HG03442 (cell line): ENCODE results near the gene MIA2.
"Not testable (repeated sequence)": the region's sequence is repeated elsewhere in the genome, so short reads cannot be mapped to it uniquely, and the experiment has no call there.

ENCODE experiments used
- ATAC-seq: cut with Tn5 transposase; IDR thresholded peaks from one replicate; pipeline ENCODE4 v1.9.1; 2021; ENCODE audit warnings: mild to moderate bottlenecking, moderate library complexity; ENCODE audit not compliant: unreplicated experiment

The MIA2 gene

DNA sequence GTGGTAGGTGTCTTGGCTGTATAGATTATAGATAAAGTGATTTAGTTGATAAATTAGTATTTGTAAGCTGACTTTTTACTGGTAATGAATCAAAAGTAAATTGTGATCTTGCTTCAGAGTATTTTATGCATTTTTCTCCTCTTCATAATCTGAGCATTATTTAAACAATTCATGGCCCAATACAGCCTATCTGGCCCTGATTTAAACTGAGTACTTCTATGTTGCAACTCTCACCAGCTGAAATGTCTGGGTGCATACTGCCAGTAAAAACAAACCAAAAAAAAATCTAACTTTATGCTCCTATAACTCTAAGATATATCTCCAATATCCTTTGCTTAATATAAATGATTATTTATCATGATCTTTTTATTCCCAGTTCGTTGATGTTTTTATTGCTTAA lies 86.6 kb downstream of the MIA2 start:
- ATAC-seq, result no peak

DNA sequence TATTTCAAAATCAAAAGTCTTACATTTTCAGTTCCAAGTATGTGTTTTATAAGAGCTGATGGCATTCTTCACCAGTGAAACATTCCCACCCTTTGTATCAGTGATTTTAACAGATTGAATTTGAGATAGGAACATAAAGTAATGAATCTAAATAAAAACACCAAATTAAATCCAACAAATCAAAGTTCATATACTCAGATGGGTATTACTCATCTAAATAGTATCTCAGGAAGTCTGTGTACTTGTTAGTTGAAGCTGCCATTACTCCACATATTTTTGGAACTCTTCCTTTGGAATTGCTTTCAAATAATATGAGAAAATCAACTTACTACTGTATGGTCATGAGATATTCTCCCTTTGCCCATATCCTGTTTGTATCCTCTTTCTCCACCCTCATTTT lies 89.1 kb downstream of the MIA2 start:
- ATAC-seq, result no peak

DNA sequence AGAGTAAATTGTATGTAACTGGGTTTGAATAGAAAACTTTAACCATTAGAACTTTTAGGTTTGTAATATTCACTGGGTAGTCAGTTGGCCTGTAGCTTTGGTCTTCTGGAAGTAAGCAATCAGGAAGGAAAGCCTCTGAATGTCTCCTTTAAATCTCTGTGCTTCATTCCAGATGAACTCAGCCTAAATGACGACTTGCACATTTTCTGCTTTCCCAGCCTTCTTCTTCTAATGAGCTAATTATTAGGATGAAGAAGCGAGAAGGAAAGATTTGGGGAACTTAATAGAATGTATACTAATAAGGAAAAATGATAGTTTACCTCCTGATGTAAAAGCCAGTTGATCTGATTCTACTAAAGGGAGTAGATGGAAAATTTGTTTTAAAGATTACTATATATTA lies 90.4 kb downstream of the MIA2 start:
- no peak for ATAC-seq

DNA sequence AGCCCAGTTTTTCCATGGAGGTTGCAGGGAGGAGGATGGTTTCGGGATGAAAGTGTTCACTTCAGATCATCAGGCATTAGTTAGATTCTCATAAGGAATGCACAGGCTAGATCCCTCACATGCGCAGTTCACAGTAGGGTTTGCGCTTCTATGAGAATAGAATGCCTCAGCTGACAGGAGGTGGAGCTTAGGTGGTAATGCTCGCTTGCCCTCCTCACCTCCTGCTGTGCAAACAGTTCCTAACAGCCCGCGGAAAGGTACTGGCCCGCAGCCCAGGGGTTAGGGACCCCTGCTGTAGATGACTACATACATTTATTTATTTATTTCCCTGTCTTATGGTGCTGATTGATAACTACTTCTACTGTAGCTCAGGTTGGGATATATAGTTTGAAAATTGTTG lies 105.3 kb downstream of the MIA2 start:
- ATAC-seq, result no peak

DNA sequence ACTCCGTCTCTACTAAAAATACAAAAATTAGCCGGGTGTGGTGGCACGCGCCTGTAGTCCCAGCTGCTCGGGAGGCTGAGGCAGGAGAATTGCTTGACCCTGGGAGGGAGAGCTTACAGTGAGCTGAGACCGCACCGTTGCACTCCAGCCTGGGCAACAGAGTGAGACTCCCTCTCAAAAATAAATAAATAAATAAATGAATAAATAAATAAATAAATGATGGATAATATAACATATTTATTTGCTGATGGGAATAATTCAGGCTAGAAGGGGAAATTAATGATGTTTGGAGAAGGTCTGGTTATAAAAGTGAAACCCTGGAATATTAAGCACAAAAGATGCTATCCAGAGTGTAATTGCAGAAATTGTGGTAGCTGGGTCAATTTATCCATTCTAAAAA lies 107.4 kb downstream of the MIA2 start:
- not testable (repeated sequence) for ATAC-seq

DNA sequence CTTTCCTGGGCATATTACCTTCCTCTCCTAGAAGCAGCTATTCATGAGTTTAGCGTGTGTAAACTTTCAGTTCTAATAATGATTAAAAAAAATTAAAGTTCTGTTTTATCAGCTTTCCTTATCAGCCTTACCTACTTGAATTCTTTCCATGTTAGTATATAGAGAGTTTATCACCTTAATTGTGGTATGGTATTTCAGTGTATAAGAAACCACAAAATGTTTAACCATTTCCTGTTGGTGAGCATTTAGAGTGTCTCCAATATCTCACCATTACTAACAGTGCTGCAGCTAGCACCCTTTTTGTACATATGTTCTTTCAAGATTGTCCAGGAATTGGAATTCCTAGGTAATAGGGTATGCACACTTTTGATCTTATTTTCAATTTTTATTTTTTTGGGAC lies 109.1 kb downstream of the MIA2 start:
- ATAC-seq, result no peak

DNA sequence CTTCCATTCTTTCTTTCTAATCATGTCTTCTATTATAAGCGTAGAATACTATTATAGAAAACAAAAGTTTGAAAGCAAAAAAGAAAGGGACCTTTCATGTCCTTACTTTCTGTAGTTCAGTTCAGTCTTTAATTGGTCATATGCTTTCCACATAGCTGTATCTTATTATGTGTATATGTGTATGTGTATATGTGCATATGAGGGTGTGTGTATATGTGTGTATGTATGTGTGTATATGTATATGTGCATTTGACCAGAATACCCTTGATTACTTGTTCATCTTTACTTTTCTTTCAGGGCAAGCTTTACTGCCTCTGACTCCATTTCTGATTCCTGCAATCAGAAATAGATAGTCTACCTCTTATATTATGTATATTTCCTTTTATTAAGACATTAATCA lies 109.9 kb downstream of the MIA2 start:
- ATAC-seq, result no peak

DNA sequence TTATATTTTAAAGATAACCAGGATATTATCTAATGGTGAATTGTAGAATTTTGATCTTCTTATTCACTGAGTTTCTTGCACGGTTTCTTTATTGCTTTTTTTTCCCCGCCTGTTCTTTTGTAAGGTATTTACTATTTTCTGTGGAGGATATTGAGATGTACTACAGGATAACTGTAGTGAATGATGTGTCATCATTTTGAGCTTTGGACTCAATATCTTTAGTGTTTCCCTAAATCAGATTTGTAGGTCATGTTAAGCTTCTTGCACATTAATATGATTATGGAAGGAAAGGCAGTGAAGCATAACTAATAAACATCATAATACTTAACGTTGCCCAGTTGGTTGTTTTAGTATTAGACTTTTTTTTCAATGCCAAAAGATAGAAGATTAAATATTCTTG lies 117.2 kb downstream of the MIA2 start:
- no peak for ATAC-seq

DNA sequence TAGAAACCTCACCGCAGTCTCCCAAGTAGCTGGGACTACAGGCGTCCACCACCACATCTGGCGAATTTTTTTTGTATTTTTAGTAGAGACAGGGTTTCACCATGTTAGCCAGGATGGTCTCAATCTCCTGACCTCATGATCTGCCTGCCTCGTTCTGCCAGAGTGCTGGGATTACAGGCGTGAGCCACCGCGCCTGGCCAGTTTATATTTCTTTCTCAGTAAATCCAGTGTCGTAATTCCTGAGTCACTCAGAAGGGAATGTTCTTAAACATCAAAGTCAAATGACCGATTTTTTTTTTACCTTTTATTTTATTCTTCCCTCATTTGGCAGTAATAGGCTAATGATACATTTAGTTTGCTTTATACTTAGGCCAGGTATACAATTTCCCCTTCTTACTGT lies 118.0 kb downstream of the MIA2 start:
- ATAC-seq, result no peak

DNA sequence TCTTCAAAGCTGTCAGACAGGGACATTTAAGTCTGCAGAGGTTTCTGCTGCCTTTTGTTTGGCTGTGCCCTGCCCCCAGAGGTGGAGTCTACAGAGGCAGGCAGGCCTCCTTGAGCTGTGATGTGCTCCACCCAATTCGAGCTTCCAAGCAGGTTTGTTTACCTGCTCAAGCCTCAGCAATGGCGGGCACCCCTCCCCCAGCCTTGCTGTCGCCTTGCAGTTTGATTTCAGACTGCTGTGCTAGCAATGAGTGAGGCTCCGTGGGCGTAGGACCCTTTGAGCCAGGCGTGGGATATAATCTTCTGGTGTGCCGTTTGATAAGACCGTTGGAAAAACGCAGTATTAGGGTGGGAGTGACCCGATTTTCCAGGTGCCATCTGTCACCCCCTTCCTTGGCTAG lies 125.4 kb downstream of the MIA2 start:
- ATAC-seq, result not testable (repeated sequence)

DNA sequence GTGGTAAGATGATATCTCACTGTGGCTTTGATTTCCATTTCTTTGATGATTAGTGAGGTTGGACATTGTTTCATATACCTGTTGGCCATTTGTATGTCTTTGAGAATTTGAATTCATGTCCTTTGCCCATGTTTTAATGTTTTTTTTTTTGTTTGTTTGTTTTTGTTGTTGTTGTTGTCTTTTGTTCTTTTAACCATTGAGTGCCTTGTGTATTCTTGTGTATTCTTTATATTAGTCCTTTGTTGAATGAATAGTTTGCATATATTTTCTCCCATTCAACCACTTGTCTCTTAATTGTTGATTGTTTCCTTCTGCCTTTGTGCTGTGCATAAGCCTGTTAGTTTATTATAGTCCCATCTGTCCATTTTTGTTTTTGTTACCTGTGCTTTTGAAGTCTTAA lies 126.6 kb downstream of the MIA2 start:
- ATAC-seq, result no peak

DNA sequence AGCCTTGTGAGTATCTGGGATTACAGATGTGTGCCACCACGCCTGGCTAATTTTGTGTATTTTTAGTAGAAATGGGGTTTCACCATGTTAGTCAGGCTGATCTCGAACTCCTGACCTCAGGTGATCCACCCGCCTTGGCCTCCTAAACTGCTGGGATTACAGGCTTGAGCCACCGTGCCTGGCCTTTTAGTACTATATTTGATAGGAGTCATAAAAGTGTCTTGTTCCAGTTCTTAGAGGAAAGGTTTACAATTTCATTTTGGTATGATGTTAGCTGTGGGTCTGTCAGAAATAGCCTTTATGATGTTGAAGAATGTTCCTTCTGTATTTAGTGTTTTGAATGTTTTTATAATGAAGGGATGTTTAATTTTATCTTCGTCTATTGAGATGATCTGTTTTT lies 127.8 kb downstream of the MIA2 start:
- ATAC-seq, result not testable (repeated sequence)

DNA sequence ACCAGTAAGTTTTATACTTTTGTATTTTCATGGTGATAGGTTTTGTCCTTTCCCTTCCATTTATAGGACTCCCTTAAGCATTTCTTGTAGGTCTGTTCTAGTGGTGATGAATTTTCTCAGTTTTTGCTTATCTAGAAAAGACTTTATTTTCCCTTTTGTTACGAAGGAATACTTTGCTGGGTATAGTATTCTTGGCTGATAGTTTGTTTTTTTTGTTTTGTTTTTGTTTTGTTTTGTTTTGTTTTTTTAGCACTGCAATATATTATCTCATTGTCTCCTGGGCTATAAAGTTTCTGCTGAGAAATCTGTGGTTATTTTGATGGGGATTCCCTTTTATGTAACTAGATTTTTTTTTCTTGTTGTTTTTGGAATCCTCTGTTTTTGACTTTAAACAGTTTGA lies 130.8 kb downstream of the MIA2 start:
- ATAC-seq, result no peak

DNA sequence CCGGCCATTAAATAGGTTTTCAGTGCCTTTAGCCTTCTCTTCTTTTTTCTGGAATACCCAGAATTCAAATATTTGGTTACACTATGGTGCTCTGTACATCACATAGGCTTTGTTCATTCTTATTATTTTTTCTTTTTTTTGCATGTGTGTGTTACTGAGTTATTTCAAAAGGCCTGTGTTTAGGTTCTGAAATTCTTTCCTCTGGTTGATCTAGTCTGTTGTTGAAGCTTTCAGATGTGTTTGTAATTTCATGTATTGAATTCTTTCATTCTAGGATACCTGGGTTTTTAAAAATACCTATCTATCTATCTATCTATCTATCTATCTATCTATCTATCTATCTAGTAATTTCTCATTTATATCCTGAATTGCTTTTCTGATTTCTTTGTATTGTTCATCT lies 131.6 kb downstream of the MIA2 start:
- ATAC-seq, result no peak

DNA sequence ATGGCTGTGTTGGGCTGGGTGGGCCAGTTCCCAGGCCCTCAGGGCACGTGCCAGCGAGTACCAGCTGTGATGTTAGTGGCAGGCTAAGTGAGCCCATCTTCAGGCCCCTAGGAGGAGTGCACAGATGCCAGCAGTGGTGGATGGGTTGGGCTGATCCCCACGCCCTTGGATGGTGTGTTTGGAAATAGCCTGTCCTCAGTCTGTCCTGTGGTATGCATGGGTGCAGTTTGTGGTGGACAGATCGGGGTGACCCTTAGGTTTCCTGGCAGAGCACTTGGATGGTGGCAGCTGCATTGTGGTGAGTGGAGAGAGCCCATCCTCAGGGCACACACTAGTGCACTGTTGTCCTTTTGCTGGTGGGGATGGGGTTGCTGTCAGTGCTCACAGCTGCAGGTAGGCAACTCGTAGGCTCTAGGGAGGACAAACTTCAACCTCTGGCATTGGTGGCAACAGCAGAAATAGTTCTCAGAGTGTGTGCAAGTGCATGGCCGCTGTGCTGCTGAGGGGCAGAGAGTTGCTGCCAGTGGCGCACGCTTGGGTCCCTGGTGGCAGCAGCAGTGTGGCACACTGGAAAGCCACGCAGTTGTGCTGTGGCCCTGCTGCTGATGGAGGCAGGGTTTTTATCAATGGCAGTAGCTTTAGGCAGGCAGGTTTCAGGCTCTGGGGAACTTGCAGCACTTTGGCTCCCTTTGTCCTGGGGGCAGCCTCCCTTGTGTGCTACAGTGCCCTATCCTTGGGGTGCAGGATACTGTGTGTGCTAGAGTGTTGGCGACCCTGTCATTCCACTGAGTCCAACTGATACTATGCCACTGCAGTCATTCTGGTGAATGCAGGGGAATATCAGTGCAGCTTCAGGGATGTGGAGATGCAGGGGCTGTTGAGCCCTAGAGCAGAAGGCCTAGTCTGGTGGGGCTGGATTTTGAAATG lies 133.0 kb downstream of the MIA2 start:
- no peak for ATAC-seq

DNA sequence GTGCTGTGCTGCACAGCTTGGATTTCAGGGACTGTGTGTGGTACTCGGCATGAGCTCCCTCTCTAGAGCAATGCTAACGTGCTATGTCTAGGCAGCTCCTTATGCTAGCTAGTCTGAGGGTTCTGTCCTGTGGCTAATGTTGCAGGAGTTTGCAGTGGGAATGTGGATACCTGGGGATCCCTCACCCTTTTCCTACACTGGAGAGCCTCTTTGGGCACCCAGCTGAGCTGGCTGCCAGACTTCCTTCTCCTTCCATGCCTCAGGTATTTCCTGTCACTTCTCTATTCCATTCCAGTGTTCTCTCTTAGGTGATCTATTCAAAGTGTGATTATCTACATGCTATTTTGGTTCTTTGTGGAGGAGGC lies 133.7 kb downstream of the MIA2 start:
- no peak for ATAC-seq

DNA sequence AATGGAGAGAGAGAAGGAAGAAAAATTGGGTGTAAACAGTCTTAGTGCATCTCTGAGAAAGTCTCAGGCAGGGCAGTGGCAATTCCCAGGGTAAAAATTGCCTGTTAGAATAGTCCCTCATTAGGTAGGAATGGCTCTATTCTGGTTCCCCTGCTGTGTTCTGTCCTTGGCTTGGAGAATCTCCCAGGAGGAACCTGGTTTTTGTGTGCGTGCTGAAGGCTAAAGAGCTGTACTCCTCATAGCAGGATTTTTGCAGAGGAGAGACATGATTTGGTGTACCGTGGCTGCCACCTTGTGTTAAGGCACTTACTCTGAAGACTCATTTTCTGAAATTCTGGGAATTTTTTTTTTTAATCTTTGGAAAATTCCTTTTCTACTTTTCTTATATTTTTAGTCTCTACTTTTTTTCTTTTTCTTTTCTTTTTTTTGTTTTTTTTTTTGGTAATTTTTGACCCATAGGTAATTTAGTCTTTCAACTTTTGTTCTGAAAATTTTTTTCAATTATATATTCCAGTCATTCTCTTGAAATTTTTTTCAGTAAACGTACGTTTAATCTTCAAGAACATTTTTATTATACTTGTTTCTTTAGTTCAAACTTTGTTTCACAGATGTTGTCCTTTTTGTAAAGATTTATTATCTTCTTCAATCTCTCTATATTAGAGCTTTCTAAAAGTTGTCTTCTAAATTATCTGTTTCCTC lies 134.7 kb downstream of the MIA2 start:
- ATAC-seq, result no peak

DNA sequence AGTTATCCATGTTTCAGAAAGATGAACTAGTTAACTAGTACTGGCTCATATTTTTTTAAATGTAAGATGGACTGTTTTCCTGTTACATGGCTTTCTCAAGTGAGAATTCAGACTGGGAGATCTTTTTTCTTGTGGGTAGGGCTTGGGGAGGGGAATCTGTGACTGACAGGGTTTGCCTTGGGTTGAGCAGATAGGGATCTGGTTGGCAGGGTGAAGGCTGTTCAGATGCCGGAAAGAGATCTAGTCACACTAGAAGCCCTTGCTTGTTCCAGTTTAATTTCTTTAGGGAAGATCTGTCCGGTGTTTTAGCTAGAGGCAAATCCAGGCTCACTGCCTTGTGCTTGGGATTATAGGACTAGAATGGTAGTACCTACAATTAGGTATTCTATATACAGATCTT lies 135.3 kb downstream of the MIA2 start:
- ATAC-seq, result no peak

DNA sequence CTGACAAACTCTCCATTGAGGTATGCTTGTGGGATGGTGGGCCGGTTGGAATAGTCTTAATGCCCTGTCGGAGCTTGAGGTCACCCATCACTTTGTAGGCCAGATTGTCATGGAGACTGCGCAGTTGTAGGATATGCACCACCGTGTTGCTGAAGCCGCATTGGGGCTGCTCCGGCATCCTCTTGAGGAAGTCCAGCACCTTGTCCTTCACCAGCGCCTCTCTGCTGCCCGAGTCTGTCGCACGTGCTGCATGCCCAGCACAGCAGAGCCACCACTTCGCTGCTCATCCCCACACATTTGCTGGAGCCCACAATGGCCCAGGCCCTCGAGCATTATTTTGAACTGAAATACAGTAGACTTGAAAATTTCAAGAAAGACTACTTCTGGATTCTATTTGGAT lies 136.7 kb downstream of the MIA2 start:
- ATAC-seq, result no peak

DNA sequence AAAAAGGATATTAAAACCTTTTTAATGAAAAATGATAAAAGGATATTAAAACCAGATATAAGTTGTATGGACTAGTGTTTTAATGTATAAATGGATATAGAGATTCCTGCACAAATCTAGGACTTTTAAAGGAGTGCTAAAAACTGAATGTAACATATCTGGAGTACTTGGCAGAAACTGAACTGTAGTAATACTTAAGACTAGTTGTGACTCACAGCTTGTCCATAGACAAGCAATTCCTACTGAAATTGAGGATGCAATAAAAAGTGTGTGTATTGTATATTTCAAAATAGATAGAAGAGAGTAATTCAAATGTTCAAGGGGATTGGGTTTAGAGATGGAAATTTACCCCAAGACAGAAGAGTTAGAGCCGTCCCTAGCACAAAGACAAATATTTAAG lies 138.9 kb downstream of the MIA2 start:
- ATAC-seq, result no peak

DNA sequence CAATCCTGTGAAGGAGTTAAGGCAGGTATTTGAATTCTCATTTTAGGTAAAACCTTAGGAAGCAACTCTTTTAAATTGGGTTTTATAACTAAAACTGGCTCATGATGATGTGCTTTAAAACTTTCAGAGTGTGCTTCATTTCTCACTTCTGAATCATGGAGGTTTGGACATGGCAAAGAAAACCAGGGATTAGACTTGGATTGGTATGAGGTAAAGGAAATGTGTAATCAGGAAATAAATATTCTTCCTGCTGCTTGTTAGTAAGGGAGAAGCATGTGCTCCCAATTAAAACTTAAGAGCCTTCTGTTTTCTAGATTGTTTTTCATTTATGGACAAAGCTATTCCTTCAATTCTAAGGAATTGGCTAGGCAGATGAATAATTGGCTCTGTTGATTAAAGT lies 141.1 kb downstream of the MIA2 start:
- no peak for ATAC-seq

DNA sequence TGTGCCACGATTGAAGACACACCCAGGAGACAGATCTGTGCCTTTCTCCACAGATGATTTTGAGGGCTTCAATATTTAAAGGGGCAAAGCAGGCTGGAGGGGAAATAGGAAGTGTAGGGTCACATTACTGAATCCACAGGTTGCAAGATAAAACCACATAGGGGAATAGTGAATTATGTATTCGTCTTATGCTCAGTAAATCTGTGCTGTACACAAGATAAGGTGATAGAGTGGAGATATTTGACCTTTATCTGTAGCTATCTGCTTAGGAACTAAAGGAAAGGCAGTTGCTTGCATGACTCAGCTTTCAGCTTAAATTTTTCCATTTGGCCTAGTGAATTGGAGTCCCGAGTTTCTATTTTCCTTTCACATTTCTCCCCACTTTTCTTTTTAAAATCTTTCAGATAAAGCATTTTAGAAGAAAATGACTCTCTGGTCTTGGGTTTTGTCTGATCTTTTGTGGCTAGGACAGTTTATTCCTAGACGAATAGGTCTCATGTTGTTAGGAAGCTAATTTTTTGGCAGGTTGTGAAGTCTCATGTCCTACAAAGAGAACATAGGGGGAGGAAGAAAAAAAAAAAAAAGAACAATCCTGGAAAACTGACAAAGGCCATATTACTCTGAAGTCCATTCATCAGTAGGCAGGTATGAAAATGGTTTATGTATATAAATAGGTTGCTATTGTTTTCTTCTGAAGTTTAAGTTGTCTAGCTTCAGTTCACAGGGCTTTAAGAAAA lies 143.1 kb downstream of the MIA2 start:
- ATAC-seq, result no peak
